K562 (cell line): Measurements from ENCODE around the gene RACGAP1. TPM values are rescaled to one million over a fixed set of nuclear protein-coding genes. Genes with fewer than 3 reads are reported as not detected.

Experiments
- ATAC-seq: fragments of 200-7000 bp; cut with Tn5 transposase; 3 replicates; pipeline ENCODE4 v1.9.1; 2020; ENCODE audit warnings: moderate library complexity
- BruUV-seq: library from RNA; stranded (reverse); fragments of 400-500 nt; replicated peaks from 2 replicates; lab custom pipeline; 2021; lab: Mats Ljungman, UMichigan
- CTCF ChIA-PET: fragments of 300-600 bp; formaldehyde crosslinking; extraction: SDS; loops from one replicate; lab custom pipeline; 2021; ENCODE audit warnings: low intra/inter-chr PET ratio; lab: Yijun Ruan, JAX
- POLR2A ChIA-PET: fragments of 300-600, 350-650 bp; sonication (Branson Sonifier 250); formaldehyde crosslinking; extraction: SDS; loops from one replicate; lab custom pipeline; 2021; ENCODE audit warnings: antibody characterized with exemption, inconsistent platforms; lab: Yijun Ruan, JAX
- DNase-seq, 4 experiments: peaks; one replicate each; pipeline versions ENCODE4 v3.0.0 to v3.0.0-alpha.2; 2011 to 2018; ENCODE audit warnings: low spot score in 3 of 4, mixed read lengths in 3 of 4; ENCODE audit errors: extremely low read depth in 1 of 4
- FAIRE-seq: peaks from 2 replicates; lab custom pipeline; 2011; peaks lifted over from hg19 to GRCh38; lab: Jason Lieb, UNC
- H2AFZ ChIP-seq: 2 replicates; pipeline ENCODE4 v1.6.0; 2011; ENCODE audit warnings: low read depth, low read length, control low read depth, inconsistent platforms
- H3K27ac ChIP-seq: fragments of 200-600 bp; 3 replicates; pipeline ENCODE4 v1.8.0; 2011; ENCODE audit warnings: low read depth, mild to moderate bottlenecking, control low read depth, inconsistent platforms, low read length, moderate library complexity, mixed read lengths; ENCODE audit errors: extremely low read depth
- H3K27me3 ChIP-seq, 2 experiments: fragments of 300-600 bp in 1 of 2; 2 replicates in 1 of 2; 3 replicates in 1 of 2; pipeline versions ENCODE4 v1.6.0 to v1.8.0; 2011; ENCODE audit warnings: inconsistent platforms in 2 of 2, low read length in 2 of 2, mild to moderate bottlenecking in 1 of 2, mixed read lengths in 1 of 2, moderate library complexity in 1 of 2; ENCODE audit not compliant: control insufficient read depth in 2 of 2, insufficient read depth in 2 of 2
- H3K36me3 ChIP-seq: fragments of 300-600 bp; 3 replicates; pipeline ENCODE4 v1.8.0; 2011; ENCODE audit warnings: mild to moderate bottlenecking, low read length, inconsistent platforms; ENCODE audit not compliant: control insufficient read depth, insufficient read depth
- H3K4me1 ChIP-seq, 2 experiments: fragments of 200-600 bp in 1 of 2; replicated peaks in 1 of 2; 2 replicates in 1 of 2; 3 replicates in 1 of 2; pipeline versions ENCODE4 v1.5.1 to v1.8.0; 2011; ENCODE audit warnings: inconsistent platforms in 2 of 2, low read length in 2 of 2, mild to moderate bottlenecking in 1 of 2, mixed read lengths in 1 of 2, moderate library complexity in 1 of 2; ENCODE audit not compliant: control insufficient read depth in 2 of 2, insufficient read depth in 2 of 2
- H3K4me2 ChIP-seq: 2 replicates; pipeline ENCODE4 v1.6.1; 2011; ENCODE audit warnings: low read length, control low read depth, inconsistent platforms, mixed read lengths; ENCODE audit not compliant: insufficient read depth
- H3K4me3 ChIP-seq: fragments of 200-600 bp; sonication (generic), shearing (Covaris generic); 2 replicates; pipeline ENCODE4 v1.5.1; 2016; ENCODE audit warnings: control low read depth, inconsistent platforms
- H3K79me2 ChIP-seq: fragments of 200-600 bp; 3 replicates; pipeline ENCODE4 v1.8.0; 2011; ENCODE audit warnings: low read length, inconsistent platforms; ENCODE audit not compliant: control insufficient read depth, insufficient read depth
- H3K9ac ChIP-seq, 2 experiments: 2 replicates each; pipeline versions ENCODE4 v1.6.0 to v1.6.1; 2011; ENCODE audit warnings: low read depth in 2 of 2, low read length in 2 of 2, control low read depth in 1 of 2, inconsistent platforms in 1 of 2, mild to moderate bottlenecking in 1 of 2, mixed read lengths in 1 of 2; ENCODE audit not compliant: insufficient read depth in 1 of 2
- H3K9me1 ChIP-seq: one replicate; pipeline ENCODE4 v1.6.0; 2011; ENCODE audit warnings: inconsistent platforms, mild to moderate bottlenecking, low read length, moderate library complexity; ENCODE audit not compliant: control insufficient read depth, insufficient read depth
- H3K9me3 ChIP-seq: replicated peaks from 2 replicates; pipeline ENCODE4 v1.5.1; 2011; ENCODE audit warnings: low read depth, low read length, inconsistent platforms; ENCODE audit not compliant: control insufficient read depth, insufficient read depth
- H4K20me1 ChIP-seq: replicated peaks from 2 replicates; pipeline ENCODE4 v1.6.1; 2011; ENCODE audit warnings: low read length, inconsistent platforms, mixed read lengths; ENCODE audit not compliant: control insufficient read depth, insufficient read depth
- BRD9 ChIP-seq: fragments of 450-650 bp; IDR thresholded peaks from 2 replicates; pipeline ENCODE4 v1.6.1; 2018; ENCODE audit warnings: low read depth; ENCODE audit not compliant: partially characterized antibody
- CREB1 ChIP-seq, 2 experiments: sonication (generic) in 1 of 2; formaldehyde crosslinking in 1 of 2; IDR thresholded peaks; 2 replicates each; pipeline versions ENCODE4 v1.6.1 to v1.8.0; 2012 to 2022; ENCODE audit warnings: inconsistent platforms in 1 of 2, mild to moderate bottlenecking in 1 of 2, missing genetic modification reagents in 1 of 2, moderate library complexity in 1 of 2
- GTF2F1 ChIP-seq: IDR thresholded peaks from 2 replicates; pipeline ENCODE4 v1.6.1; 2011; ENCODE audit warnings: low read depth, low read length, improper control_type of control experiment
- ILF3 ChIP-seq: fragments of 450-650 bp; IDR thresholded peaks from 2 replicates; pipeline ENCODE4 v1.6.1; 2018; ENCODE audit warnings: antibody characterized with exemption, mild to moderate bottlenecking, moderate library complexity, borderline replicate concordance
- KDM4B ChIP-seq, 2 experiments: fragments of 450-650 bp in 1 of 2; sonication (generic) in 1 of 2; IDR thresholded peaks; 2 replicates each; pipeline ENCODE4 v1.6.1; 2016 to 2017; ENCODE audit warnings: borderline replicate concordance in 2 of 2, antibody characterized with exemption in 1 of 2, low read depth in 1 of 2, mild to moderate bottlenecking in 1 of 2
- NBN ChIP-seq: fragments of 450-650 bp; IDR thresholded peaks from 2 replicates; pipeline ENCODE4 v1.6.1; 2016; ENCODE audit warnings: low read depth, mild to moderate bottlenecking
- RBM25 ChIP-seq: fragments of 200-400 bp; formaldehyde crosslinking; IDR thresholded peaks from 2 replicates; pipeline ENCODE4 v1.6.1; 2018; ENCODE audit warnings: low read length, low read depth, moderate library complexity; ENCODE audit not compliant: severe bottlenecking
- SRF ChIP-seq, 2 experiments: fragments of 250-450, 450-650 bp in 1 of 2; sonication (Bioruptor Pico) in 1 of 2; sonication (generic) in 1 of 2; formaldehyde crosslinking; IDR thresholded peaks; 2 replicates each; pipeline versions ENCODE4 v1.5.0 to v1.5.1; 2020 to 2022; ENCODE audit warnings: mild to moderate bottlenecking in 1 of 2, missing genetic modification reagents in 1 of 2
- ZFP91 ChIP-seq: sonication (generic); formaldehyde crosslinking; IDR thresholded peaks from 2 replicates; pipeline ENCODE4 v1.8.0; 2022; ENCODE audit warnings: mild to moderate bottlenecking, missing genetic modification reagents
- ZNF121 ChIP-seq: sonication (generic); formaldehyde crosslinking; conservative IDR thresholded peaks from 2 replicates; pipeline ENCODE4 v1.8.0; 2022; ENCODE audit warnings: missing genetic modification reagents
- ZNF75A ChIP-seq: fragments of 450-650 bp; formaldehyde crosslinking; IDR thresholded peaks from 2 replicates; pipeline ENCODE4 v1.4.0; 2020; ENCODE audit warnings: mild to moderate bottlenecking
- ZNF830 ChIP-seq: fragments of 250-450 bp; sonication (Bioruptor Pico); IDR thresholded peaks from 2 replicates; pipeline ENCODE4 v1.5.0; 2021; ENCODE audit warnings: mild to moderate bottlenecking
- WGBS: fragments of 100-300 bp; shearing (Covaris generic); methylation state at CpG from one replicate; pipeline ENCODE4 v1.1.6; 2016; ENCODE audit warnings: low coverage, mixed read lengths; ENCODE audit not compliant: insufficient coverage; ENCODE audit errors: missing lambda C conversion rate; 5-methylcytosine and 5-hydroxymethylcytosine counted together
- in situ Hi-C: fragments of 300-500 bp; cut with MboI; formaldehyde crosslinking; loops from 4 replicates; pipeline ENCODE4 v1.15.0; 2018; ENCODE audit warnings: inconsistent platforms, mixed read lengths
- intact Hi-C: fragments of 100-400 bp; cut with micrococcal nuclease; formaldehyde crosslinking; loops from 2 replicates; pipeline ENCODE4 v1.14.2; 2022
- polyA plus RNA-seq, 8 experiments: library from polyadenylated mRNA; depleted of rRNA in 4 of 8; stranded (reverse) in 5 of 8; unstranded in 3 of 8; fragments of >200 nt; fragmentation: Nextera tagmentation in 2 of 8; fragmentation: Illumina TruSeq in 1 of 8; extraction: Ambion mirVana in 2 of 8; extraction: Trizol in 1 of 8; gene quantifications; 2 replicates each; pipeline versions ENCODE4 v1.2.1 to v1.2.3, GENCODE V29; 2011 to 2014; ENCODE audit warnings: inconsistent platforms in 1 of 8, missing spikeins in 1 of 8
- total RNA-seq, 7 experiments: library from RNA; depleted of rRNA in 6 of 7; stranded (reverse); fragments of >200 nt in 6 of 7; fragmentation: Illumina TruSeq in 2 of 7; extraction: Trizol in 2 of 7; gene quantifications; 2 replicates each; pipeline versions ENCODE4 v1.2.1 to v1.2.3, GENCODE V29; 2011 to 2021; ENCODE audit warnings: low replicate concordance in 1 of 7
- TF ChIP-seq, protein P1 (sequence below), 2 experiments: IDR thresholded peaks in 1 of 2; conservative IDR thresholded peaks in 1 of 2; 2 replicates each; pipeline ENCODE4 v1.6.1; 2016; ENCODE audit warnings: low read depth in 2 of 2, mild to moderate bottlenecking in 1 of 2, missing compliant biosample characterization in 1 of 2, missing genetic modification characterization in 1 of 2, moderate library complexity in 1 of 2
- TF ChIP-seq, protein P2 (sequence below): fragments of 450-650 bp; IDR thresholded peaks from 2 replicates; pipeline ENCODE4 v1.6.1; 2017; ENCODE audit warnings: mild to moderate bottlenecking, moderate library complexity

The RACGAP1 gene
- total and polyA plus RNA-seq, 9 of the 15 experiments (the other 6 are each of a cell fraction or from before 2014, with no cell fraction given): 56.4 to 92.9 (median 71.8) TPM

DNA sequence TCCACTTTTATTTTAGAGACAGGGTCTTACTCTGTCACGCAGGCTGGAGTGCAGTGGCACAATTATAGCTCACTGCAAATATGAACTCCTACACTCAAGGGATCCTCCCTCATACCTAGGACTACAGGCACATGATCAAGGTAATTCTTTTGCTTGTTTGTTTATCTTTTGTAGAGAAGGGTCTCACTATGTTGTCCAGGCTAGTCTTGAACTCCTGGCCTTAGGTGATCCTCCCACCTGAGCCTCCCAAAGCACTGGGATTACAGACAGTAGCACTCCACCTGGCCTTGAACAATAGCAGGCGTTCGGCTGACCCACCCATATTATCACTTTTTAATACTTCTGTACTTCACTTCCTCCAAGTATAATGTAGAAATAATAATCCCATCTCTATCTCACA lies 1.4 kb upstream of the RACGAP1 start:
- in situ Hi-C loops (no loop called here), intact Hi-C loops (loop anchor here (5.0 kb wide), 1 partner anchor 44 kb away; no protein-coding TSS in a partner anchor)
- Histone ChIP-seq H3K4me2 (no peak overlapping the region), H2AFZ (peak overlapping the region; percentile 96), H3K79me2 (peaks cover 36% of the 10 kb centered on the region), H4K20me1 (no peaks in the 10 kb centered on the region), H3K4me3 (no peak overlapping the region), H3K9ac (no peak overlapping the region), H3K4me1 (peaks cover 7 to 11% of the 10 kb centered on the region in 2 experiments; a peak in 3 of 5 replicates), H3K27ac (no peak overlapping the region; the same call in 2 of the 3 replicates), H3K27me3 (no peaks in the 10 kb centered on the region), H3K36me3 (peaks cover 15% of the 10 kb centered on the region; the same call in 2 of the 3 replicates), H3K9me3 (no peaks in the 10 kb centered on the region), H3K9me1 (no peaks in the 10 kb centered on the region)
- POLR2A ChIA-PET: no interaction called here
- CTCF ChIA-PET: no interaction called here
- ATAC-seq: no peak
- DNase-seq: no peak
- TF ChIP-seq ZNF75A: no peak
- no peak for TF ChIP-seq ZNF830 (CRISPR knock-in tag)
- TF ChIP-seq CREB1 (IDR thresholded peaks at IDR 0.05): no peak
- TF ChIP-seq CREB1 (CRISPR knock-in tag; IDR thresholded peaks at IDR 0.05): no peak
- peak; percentile 83 for TF ChIP-seq ZNF121
- TF ChIP-seq NBN: no peak
- no peak for TF ChIP-seq GTF2F1
- no peak for TF ChIP-seq ILF3
- no peak for TF ChIP-seq KDM4B (IDR thresholded peaks at IDR 0.05; ENCODE audit: borderline replicate concordance in 2 of 2, low read depth in 1 of 2)
- TF ChIP-seq RBM25: peak; percentile 40
- TF ChIP-seq SRF (CRISPR knock-in tag; IDR thresholded peaks at IDR 0.05): no peak
- TF ChIP-seq ZFP91 (CRISPR knock-in tag): no peak
- TF ChIP-seq, protein P1, sequence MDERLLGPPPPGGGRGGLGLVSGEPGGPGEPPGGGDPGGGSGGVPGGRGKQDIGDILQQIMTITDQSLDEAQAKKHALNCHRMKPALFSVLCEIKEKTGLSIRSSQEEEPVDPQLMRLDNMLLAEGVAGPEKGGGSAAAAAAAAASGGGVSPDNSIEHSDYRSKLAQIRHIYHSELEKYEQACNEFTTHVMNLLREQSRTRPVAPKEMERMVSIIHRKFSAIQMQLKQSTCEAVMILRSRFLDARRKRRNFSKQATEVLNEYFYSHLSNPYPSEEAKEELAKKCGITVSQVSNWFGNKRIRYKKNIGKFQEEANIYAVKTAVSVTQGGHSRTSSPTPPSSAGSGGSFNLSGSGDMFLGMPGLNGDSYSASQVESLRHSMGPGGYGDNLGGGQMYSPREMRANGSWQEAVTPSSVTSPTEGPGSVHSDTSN (CRISPR knock-in tag; IDR thresholded peaks at IDR 0.05; ENCODE audit: low read depth): no peak
- TF ChIP-seq, protein P1 (tag; conservative IDR thresholded peaks at IDR 0.05; ENCODE audit: low read depth): no peak
- TF ChIP-seq, protein P2, sequence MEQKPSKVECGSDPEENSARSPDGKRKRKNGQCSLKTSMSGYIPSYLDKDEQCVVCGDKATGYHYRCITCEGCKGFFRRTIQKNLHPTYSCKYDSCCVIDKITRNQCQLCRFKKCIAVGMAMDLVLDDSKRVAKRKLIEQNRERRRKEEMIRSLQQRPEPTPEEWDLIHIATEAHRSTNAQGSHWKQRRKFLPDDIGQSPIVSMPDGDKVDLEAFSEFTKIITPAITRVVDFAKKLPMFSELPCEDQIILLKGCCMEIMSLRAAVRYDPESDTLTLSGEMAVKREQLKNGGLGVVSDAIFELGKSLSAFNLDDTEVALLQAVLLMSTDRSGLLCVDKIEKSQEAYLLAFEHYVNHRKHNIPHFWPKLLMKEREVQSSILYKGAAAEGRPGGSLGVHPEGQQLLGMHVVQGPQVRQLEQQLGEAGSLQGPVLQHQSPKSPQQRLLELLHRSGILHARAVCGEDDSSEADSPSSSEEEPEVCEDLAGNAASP: no peak
- TF ChIP-seq BRD9: no peak
- no peak for FAIRE-seq
- WGBS: 94% methylated on average over 3 of the region's 3 CpGs
- BruUV-seq: no TSS peak
